Panc1 (cell line): Measurements from ENCODE around the gene PRKCA. TPM values are rescaled to one million over a fixed set of nuclear protein-coding genes. Genes with fewer than 3 reads are reported as not detected.

Experiments
- ATAC-seq: fragments of 200-7000 bp; cut with Tn5 transposase; 2 replicates; pipeline ENCODE4 v1.9.1; 2020; ENCODE audit warnings: mild to moderate bottlenecking, moderate library complexity
- BruUV-seq: library from RNA; stranded (reverse); fragments of 400-500 nt; replicated peaks from 2 replicates; lab custom pipeline; 2021; lab: Mats Ljungman, UMichigan
- CTCF ChIA-PET: fragments of 300-600 bp; sonication (Branson Sonifier 250); formaldehyde crosslinking; loops from one replicate; lab custom pipeline; 2022; ENCODE audit warnings: antibody characterized with exemption; lab: Charles Lee
- POLR2A ChIA-PET: fragments of 300-600 bp; sonication (Branson Sonifier 250); formaldehyde crosslinking; loops from one replicate; lab custom pipeline; 2022; ENCODE audit warnings: antibody characterized with exemption; lab: Charles Lee
- DNase-seq: peaks from one replicate; pipeline ENCODE4 v3.0.0-alpha.2; 2010; ENCODE audit warnings: low read depth, low spot score
- H3K27ac ChIP-seq: 2 replicates; pipeline ENCODE4 v1.5.1; 2011; ENCODE audit warnings: mild to moderate bottlenecking, low read length, inconsistent platforms
- H3K27me3 ChIP-seq: fragments of 200-500 bp; sonication (Bioruptor generic); 2 replicates; pipeline ENCODE4 v1.6.0; 2014; ENCODE audit warnings: low read length, inconsistent platforms; ENCODE audit not compliant: control insufficient read depth, insufficient read depth
- H3K36me3 ChIP-seq: fragments of 200-500 bp; sonication (Bioruptor generic); 2 replicates; pipeline ENCODE4 v1.5.1; 2014; ENCODE audit warnings: inconsistent platforms, mild to moderate bottlenecking, low read length, moderate library complexity; ENCODE audit not compliant: control insufficient read depth, insufficient read depth
- H3K4me1 ChIP-seq: 2 replicates; pipeline ENCODE4 v1.5.1; 2011; ENCODE audit warnings: inconsistent platforms, mild to moderate bottlenecking, low read length, moderate library complexity; ENCODE audit not compliant: control insufficient read depth, insufficient read depth
- H3K4me3 ChIP-seq, 2 experiments: 2 replicates each; pipeline ENCODE4 v1.5.1; 2011 to 2012; ENCODE audit warnings: low read depth in 2 of 2, low read length in 2 of 2, mild to moderate bottlenecking in 2 of 2, inconsistent platforms in 1 of 2, moderate library complexity in 1 of 2
- H3K9me3 ChIP-seq: fragments of 200-500 bp; sonication (Bioruptor generic); 2 replicates; pipeline ENCODE4 v1.5.1; 2014; ENCODE audit warnings: low read depth, mild to moderate bottlenecking, inconsistent platforms, low read length, moderate library complexity; ENCODE audit not compliant: control insufficient read depth, insufficient read depth
- CTCF ChIP-seq: fragments of 450-650 bp; IDR thresholded peaks from 2 replicates; pipeline ENCODE4 v1.5.1; 2017; ENCODE audit warnings: mild to moderate bottlenecking
- POLR2AphosphoS5 ChIP-seq: IDR thresholded peaks from 2 replicates; pipeline ENCODE4 v1.6.1; 2012; ENCODE audit warnings: mild to moderate bottlenecking, low read depth, low read length, moderate library complexity
- REST ChIP-seq, 2 experiments: IDR thresholded peaks; 2 replicates each; pipeline ENCODE4 v1.6.1; 2011 to 2012; ENCODE audit warnings: low read depth in 2 of 2, control low read depth in 1 of 2, low read length in 1 of 2, mild to moderate bottlenecking in 1 of 2, moderate library complexity in 1 of 2; ENCODE audit not compliant: insufficient read depth in 1 of 2
- SIN3A ChIP-seq: IDR thresholded peaks from 2 replicates; pipeline ENCODE4 v1.6.1; 2012; ENCODE audit warnings: low read depth, mild to moderate bottlenecking, low read length, moderate library complexity, borderline replicate concordance; ENCODE audit not compliant: insufficient read depth
- TCF7L2 ChIP-seq: IDR thresholded peaks from 2 replicates; pipeline ENCODE4 v1.6.1; 2011; ENCODE audit warnings: mild to moderate bottlenecking, low read depth, low read length, inconsistent platforms
- in situ Hi-C: cut with HindIII; loops from 2 replicates; pipeline ENCODE4 v1.10.0; 2016; ENCODE audit warnings: low sequenced_read_pairs, low pct_unique_long_range_greater_than_20kb
- intact Hi-C: fragments of 100-400 bp; cut with micrococcal nuclease; formaldehyde crosslinking; loops from one replicate; pipeline ENCODE4 v1.10.0; 2022; ENCODE audit not compliant: unreplicated experiment
- total RNA-seq: library from RNA; stranded (reverse); gene quantifications from one replicate; pipeline ENCODE4 v1.2.1, GENCODE V29; 2021; ENCODE audit not compliant: unreplicated experiment

The PRKCA gene
- total RNA-seq, 1 experiment from 2014 or later = 53.0 TPM

- H3K27me3 ChIP-seq = no peaks in the 10 kb centered on the region
- no peak overlapping the region for H3K27ac ChIP-seq
- H3K4me1 ChIP-seq = peaks cover 16% of the 10 kb centered on the region
- intact Hi-C loops = no loop called here
- ChIA-PET POLR2A (no interaction called here), CTCF (no interaction called here)
- H3K36me3 ChIP-seq = no peaks in the 10 kb centered on the region
- H3K9me3 ChIP-seq = no peaks in the 10 kb centered on the region
- no peak overlapping the region for H3K4me3 ChIP-seq
- DNase-seq (no peak), ATAC-seq (no peak)
- TF ChIP-seq CTCF (no peak), REST (IDR thresholded peaks at IDR 0.05; ENCODE audit: insufficient read depth in 1 of 2, low read depth in 2 of 2, low read length in 1 of 2) (no peak), SIN3A (no peak), TCF7L2 (no peak), POLR2AphosphoS5 (no peak)
- in situ Hi-C loops = no loop called here
- no TSS peak for BruUV-seq
These were observed 98.3 kb downstream of the PRKCA start for GRCh38 chr17:66400698-66401097.

- no TSS peak for BruUV-seq
These were observed 99.0 kb downstream of the PRKCA start for GRCh38 chr17:66401364-66401763.

More at GRCh38 chr17:66401364-66401763, 99.0 kb downstream of the PRKCA start:
- DNase-seq = no peak
- ATAC-seq = no peak
- peaks cover 23% of the 10 kb centered on the region for H3K4me1 ChIP-seq
- no peaks in the 10 kb centered on the region for H3K27me3 ChIP-seq
- ChIA-PET POLR2A (no interaction called here), CTCF (no interaction called here)
- intact Hi-C loops = no loop called here
- H3K36me3 ChIP-seq = no peaks in the 10 kb centered on the region
- no peak for TF ChIP-seq POLR2AphosphoS5
- TF ChIP-seq TCF7L2 = no peak
- TF ChIP-seq CTCF = no peak
- TF ChIP-seq REST (IDR thresholded peaks at IDR 0.05; ENCODE audit: insufficient read depth in 1 of 2, low read depth in 2 of 2, low read length in 1 of 2) = no peak
- TF ChIP-seq SIN3A = no peak
- H3K27ac ChIP-seq = no peak overlapping the region
- no peaks in the 10 kb centered on the region for H3K9me3 ChIP-seq
- in situ Hi-C loops = no loop called here
- H3K4me3 ChIP-seq = no peak overlapping the region
